ENCODE data around the gene ALPL.

ALPL gene

DNA sequence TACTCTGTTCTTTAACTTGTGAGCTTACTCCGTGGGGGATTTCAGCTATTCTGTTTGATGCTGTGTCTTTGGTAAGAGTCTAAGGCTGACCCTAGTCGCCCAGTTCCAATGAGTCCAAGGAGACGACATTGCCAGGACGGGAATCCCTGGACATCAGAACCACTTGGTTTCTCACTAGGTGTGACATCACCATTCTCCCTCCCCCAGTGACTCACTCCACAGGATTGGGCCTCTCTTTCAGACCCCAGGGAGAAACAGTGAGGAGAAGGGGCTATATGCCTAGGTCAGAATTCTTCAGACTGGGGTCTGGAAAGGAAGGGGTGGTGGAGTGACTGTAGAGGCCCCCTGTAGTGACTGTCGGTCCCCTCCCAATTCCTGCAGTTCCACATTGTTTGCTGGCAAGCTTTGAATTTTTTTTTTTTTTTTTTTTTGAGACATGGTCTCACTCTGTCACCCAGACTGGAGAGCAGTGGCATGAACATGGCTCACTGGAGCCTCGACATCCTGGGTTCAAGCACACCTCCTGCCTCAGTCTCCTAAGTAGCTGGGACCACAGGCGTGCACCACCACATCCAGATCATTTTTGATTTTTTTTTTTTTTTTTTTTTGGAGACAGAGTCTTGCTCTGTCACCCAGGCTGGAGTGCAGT, 21.3 kb downstream of the ALPL start:
- DNase-seq (ENCODE audit: low read depth) = peak; percentile 60

DNA sequence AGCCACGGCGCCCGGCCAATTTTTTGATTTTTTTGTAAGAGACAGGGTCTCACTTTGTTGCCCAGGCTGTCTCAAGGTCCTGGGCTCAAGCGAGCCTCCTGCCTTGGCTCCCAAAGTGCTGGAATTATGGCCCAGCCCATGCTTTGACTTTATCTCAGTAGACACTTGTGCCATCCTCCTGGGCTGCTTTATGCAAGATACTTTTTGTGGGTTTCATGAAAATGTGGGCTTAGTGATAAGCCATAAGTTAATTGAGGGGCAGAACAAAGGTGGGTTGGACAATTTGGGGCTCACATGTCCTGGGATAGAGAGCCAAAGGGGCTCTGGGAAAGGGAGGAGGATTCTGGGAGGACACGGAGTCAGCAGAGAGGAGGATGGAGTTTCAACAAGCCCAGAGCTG, 22.0 kb downstream of the ALPL start:
- no peak overlapping the region for H3K4me3 ChIP-seq (ENCODE audit: control insufficient read depth, low read depth, low read length)
- DNase-seq (ENCODE audit: low read depth) = no peak
- TF ChIP-seq, protein P1, sequence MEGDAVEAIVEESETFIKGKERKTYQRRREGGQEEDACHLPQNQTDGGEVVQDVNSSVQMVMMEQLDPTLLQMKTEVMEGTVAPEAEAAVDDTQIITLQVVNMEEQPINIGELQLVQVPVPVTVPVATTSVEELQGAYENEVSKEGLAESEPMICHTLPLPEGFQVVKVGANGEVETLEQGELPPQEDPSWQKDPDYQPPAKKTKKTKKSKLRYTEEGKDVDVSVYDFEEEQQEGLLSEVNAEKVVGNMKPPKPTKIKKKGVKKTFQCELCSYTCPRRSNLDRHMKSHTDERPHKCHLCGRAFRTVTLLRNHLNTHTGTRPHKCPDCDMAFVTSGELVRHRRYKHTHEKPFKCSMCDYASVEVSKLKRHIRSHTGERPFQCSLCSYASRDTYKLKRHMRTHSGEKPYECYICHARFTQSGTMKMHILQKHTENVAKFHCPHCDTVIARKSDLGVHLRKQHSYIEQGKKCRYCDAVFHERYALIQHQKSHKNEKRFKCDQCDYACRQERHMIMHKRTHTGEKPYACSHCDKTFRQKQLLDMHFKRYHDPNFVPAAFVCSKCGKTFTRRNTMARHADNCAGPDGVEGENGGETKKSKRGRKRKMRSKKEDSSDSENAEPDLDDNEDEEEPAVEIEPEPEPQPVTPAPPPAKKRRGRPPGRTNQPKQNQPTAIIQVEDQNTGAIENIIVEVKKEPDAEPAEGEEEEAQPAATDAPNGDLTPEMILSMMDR (conservative IDR thresholded peaks at IDR 0.05; ENCODE audit: control insufficient read depth, insufficient read depth, low read depth, low read length) = no peak

More for the DNA sequence above, 21.3 kb downstream of the ALPL start:
- H3K4me3 ChIP-seq (ENCODE audit: control insufficient read depth, low read depth, low read length) = no peak overlapping the region
- TF ChIP-seq, protein P1 (conservative IDR thresholded peaks at IDR 0.05; ENCODE audit: control insufficient read depth, insufficient read depth, low read depth, low read length) = no peak

DNA sequence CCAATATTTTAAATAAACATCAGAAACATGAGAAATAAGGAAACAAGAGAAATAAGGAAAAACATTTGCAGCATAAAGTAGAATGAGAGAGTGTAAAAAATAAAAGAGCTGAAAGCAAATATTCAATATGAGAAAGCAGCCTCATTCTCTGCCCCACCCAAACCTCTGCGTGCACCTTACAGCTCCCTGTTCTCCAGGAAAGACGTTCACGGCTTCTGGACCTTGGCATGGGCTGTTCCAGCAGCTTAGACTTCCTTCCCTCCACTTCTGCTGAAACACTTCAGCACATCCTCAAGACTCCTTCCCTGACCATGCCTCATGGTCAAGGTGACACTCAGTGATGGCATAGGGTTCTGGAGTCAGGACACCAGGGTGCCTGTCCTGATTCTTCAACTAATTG, 23.3 kb downstream of the ALPL start:
- DNase-seq (ENCODE audit: low read depth) = no peak
- TF ChIP-seq, protein P1 (conservative IDR thresholded peaks at IDR 0.05; ENCODE audit: control insufficient read depth, insufficient read depth, low read depth, low read length) = no peak
- H3K4me3 ChIP-seq (ENCODE audit: control insufficient read depth, low read depth, low read length) = no peak overlapping the region

DNA sequence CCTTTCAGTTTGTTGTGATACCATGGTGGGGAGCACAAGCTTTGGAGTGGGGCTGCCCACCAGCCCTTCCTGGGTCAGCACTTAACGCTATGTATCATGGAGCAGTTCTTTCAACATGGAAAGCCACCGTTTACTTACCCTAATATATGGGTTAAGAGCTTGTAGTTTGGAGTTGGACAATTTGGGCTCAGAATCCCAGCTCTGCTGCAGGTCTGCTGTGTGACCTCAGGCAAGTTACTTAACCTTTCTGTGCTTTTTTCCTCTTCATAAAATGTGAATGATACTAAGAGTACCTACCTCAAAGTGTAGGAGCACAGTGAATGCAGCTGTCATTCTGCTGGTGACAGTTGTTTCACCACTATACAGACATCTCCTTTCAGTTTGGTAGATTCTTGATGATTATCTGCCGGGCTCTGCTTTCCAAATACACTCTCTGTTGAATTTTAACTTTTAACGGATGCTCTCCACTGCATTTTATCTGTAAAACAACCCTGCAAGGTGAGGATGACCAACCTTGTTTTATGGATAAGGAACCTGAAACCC, 23.8 kb downstream of the ALPL start:
- TF ChIP-seq, protein P1 (conservative IDR thresholded peaks at IDR 0.05; ENCODE audit: control insufficient read depth, insufficient read depth, low read depth, low read length) = no peak
- no peak overlapping the region for H3K4me3 ChIP-seq (ENCODE audit: control insufficient read depth, low read depth, low read length)
- DNase-seq (ENCODE audit: low read depth) = no peak

DNA sequence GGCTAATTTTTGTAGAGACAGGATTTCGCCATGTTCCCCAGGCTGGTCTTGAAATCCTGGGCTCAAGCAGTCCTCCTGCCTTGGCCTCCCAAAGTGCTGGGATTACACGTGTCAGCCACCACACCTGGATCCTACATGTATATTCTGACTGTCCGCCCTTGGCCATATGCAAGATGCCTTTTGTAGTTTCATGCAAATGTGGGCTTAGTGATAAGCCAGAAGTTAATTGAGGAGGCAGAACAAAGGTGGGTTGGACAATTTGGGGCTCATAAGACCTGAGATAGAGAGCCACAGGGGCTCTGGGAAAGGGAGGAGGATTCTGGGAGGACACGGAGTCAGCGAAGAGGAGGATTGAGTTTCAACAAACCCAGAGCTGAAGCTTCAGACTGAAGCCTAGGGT, 24.9 kb downstream of the ALPL start:
- TF ChIP-seq, protein P1 (conservative IDR thresholded peaks at IDR 0.05; ENCODE audit: control insufficient read depth, insufficient read depth, low read depth, low read length) = no peak
- DNase-seq (ENCODE audit: low read depth) = no peak
- H3K4me3 ChIP-seq (ENCODE audit: control insufficient read depth, low read depth, low read length) = no peak overlapping the region

DNA sequence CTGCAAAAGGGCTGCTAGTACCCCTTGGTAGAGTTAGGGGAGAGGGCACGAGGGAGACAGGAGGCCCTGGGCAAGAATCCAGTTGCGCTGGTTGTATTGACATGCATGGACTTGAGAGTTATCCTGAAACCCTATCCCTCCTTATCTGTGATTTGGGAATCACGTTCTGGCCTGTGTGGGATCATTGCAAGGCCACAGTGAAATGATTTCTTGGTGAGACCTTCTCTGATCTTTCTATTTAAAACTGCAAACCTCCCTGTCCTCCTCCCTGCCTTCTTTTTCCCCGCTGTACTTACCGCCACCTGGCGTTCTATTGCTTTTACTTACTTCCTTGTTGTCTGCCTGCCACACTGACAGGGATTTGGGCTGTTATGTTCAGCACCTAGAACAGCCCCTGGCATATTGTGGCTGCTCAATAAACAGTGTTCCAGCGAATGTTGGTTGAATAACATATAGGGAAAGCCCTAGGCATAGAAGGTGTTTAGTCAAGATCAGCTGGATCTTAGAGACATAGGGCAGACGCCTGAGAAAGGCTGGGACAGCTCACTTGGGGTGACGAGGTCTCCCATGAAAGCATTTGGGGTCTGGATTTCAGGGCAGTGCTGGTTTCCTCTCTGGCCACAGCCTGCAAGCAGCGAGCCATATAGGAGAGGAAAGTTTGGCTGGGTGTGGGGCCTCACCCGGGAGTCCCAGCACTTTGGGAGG, 25.6 kb downstream of the ALPL start:
- H3K4me3 ChIP-seq (ENCODE audit: control insufficient read depth, low read depth, low read length) = no peak overlapping the region
- TF ChIP-seq, protein P1 (conservative IDR thresholded peaks at IDR 0.05; ENCODE audit: control insufficient read depth, insufficient read depth, low read depth, low read length) = peak; percentile 44
- DNase-seq (ENCODE audit: low read depth) = peak; percentile 41

Measured in fibroblast of mammary gland (primary cell).